Ishikawa (cell line): ENCODE data around the gene CD47.

Experiments
- CREB1 ChIP-seq: IDR thresholded peaks from 2 replicates; pipeline ENCODE4 v1.6.1; 2012; ENCODE audit warnings: low read depth
- RAD21 ChIP-seq: IDR thresholded peaks from 2 replicates; pipeline ENCODE4 v1.6.1; 2012; ENCODE audit warnings: low read depth
- TAF1 ChIP-seq: IDR thresholded peaks from 2 replicates; pipeline ENCODE4 v1.6.1; 2012; ENCODE audit warnings: low read depth, mild to moderate bottlenecking
- TEAD4 ChIP-seq: IDR thresholded peaks from 2 replicates; pipeline ENCODE4 v1.6.1; 2012
- TF ChIP-seq, protein P1 (sequence below): IDR thresholded peaks from 2 replicates; pipeline ENCODE4 v1.6.1; 2012; ENCODE audit warnings: low read depth, mild to moderate bottlenecking

DNA sequence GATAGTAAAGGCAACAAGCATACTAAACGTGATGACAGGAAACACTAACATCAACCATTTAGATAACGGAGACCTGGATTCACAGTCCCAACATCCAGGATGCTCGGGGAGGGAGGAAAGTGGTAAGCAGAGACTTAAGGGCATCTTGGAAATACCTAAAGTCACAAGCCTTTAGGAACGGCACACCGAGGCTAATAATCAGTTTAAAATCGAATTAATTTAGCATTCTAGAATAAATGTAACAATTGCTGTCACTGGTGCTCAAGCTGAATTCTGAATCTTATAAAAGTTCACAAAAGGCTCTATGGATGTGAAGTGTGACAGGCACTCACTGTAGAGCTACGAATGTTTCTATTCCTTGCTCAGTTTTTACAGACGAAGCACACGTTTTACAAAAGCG lies 1.3 kb downstream of the CD47 start:
- TF ChIP-seq TAF1 (no peak), TEAD4 (no peak), RAD21 (no peak), CREB1 (no peak)
- TF ChIP-seq, protein P1, sequence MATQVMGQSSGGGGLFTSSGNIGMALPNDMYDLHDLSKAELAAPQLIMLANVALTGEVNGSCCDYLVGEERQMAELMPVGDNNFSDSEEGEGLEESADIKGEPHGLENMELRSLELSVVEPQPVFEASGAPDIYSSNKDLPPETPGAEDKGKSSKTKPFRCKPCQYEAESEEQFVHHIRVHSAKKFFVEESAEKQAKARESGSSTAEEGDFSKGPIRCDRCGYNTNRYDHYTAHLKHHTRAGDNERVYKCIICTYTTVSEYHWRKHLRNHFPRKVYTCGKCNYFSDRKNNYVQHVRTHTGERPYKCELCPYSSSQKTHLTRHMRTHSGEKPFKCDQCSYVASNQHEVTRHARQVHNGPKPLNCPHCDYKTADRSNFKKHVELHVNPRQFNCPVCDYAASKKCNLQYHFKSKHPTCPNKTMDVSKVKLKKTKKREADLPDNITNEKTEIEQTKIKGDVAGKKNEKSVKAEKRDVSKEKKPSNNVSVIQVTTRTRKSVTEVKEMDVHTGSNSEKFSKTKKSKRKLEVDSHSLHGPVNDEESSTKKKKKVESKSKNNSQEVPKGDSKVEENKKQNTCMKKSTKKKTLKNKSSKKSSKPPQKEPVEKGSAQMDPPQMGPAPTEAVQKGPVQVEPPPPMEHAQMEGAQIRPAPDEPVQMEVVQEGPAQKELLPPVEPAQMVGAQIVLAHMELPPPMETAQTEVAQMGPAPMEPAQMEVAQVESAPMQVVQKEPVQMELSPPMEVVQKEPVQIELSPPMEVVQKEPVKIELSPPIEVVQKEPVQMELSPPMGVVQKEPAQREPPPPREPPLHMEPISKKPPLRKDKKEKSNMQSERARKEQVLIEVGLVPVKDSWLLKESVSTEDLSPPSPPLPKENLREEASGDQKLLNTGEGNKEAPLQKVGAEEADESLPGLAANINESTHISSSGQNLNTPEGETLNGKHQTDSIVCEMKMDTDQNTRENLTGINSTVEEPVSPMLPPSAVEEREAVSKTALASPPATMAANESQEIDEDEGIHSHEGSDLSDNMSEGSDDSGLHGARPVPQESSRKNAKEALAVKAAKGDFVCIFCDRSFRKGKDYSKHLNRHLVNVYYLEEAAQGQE: no peak
